CD4-positive, alpha-beta T cell treated with Interleukin-4 for 1 hour (primary cell): ENCODE data around the gene RRAGA.
"Not testable (repeated sequence)": the region's sequence is repeated elsewhere in the genome, so short reads cannot be mapped to it uniquely, and the experiment has no call there.

Experiments used
- DNase-seq, 2 donors: peaks; one replicate each; pipeline ENCODE4 v3.0.0-alpha.2; 2020 to 2022

Gene RRAGA

GRCh38 chr9:19087106-19088000 lies 38.1 kb downstream of the RRAGA start:
- DNase-seq, result no peak

DNA sequence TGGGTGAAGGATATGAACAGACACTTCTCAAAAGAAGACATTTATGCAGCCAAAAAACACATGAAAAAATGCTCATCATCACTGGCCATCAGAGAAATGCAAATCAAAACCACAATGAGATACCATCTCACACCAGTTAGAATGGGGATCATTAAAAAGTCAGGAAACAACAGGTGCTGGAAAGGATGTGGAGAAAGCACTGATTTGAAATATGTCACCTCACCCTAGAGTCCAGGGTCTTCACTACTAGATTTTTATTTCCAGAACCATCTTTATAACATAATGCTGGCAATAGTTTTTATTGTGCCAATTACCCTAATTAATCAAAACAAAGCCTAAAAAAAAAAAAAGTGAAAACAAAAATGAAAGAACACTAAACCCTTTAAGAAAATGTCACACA lies 48.2 kb downstream of the RRAGA start:
- DNase-seq, result not testable (repeated sequence)
